ENCODE data around the gene WNT5A.

- TF ChIP-seq CTCF (IDR thresholded peaks at IDR 0.05) (no peak), POLR2AphosphoS5 (IDR thresholded peaks at IDR 0.05) (no peak), EP300 (IDR thresholded peaks at IDR 0.05) (no peak)
Measured at GRCh38 chr3:55426486-55426885, 60.6 kb downstream of the WNT5A start.

All from esophagus muscularis mucosa (tissue), 4 donors.